HEK293 (cell line): ENCODE measurements around the gene TAF12.

Experiments used
- CTCF ChIA-PET: fragments of 350-600 bp; formaldehyde crosslinking; extraction: SDS; loops from one replicate; lab custom pipeline; 2021; ENCODE audit warnings: antibody characterized with exemption; lab: Yijun Ruan, JAX
- POLR2A ChIA-PET: fragments of 300-600 bp; formaldehyde crosslinking; extraction: SDS; loops from one replicate; lab custom pipeline; 2020; ENCODE audit warnings: antibody characterized with exemption, inconsistent platforms; lab: Yijun Ruan, JAX
- H3K27ac ChIP-seq: fragments of 200-500 bp; sonication (Bioruptor generic); 2 replicates; pipeline ENCODE4 v1.5.1; 2014; ENCODE audit warnings: low read depth, low read length, control low read depth, inconsistent platforms; ENCODE audit errors: extremely low read depth
- H3K36me3 ChIP-seq, 2 experiments: fragments of 200-500 bp in 1 of 2; sonication (Bioruptor generic) in 1 of 2; 1 replicate in 1 of 2; 2 replicates in 1 of 2; pipeline ENCODE4 v1.5.1; 2014 to 2017; ENCODE audit warnings: inconsistent platforms in 2 of 2, low read length in 2 of 2; ENCODE audit not compliant: control insufficient read depth in 2 of 2, insufficient read depth in 1 of 2
- H3K4me1 ChIP-seq: fragments of 200-500 bp; sonication (Bioruptor generic); 2 replicates; pipeline ENCODE4 v1.5.1; 2014; ENCODE audit warnings: mild to moderate bottlenecking, low read length, inconsistent platforms; ENCODE audit not compliant: control insufficient read depth, insufficient read depth
- H3K4me3 ChIP-seq: 2 replicates; pipeline ENCODE4 v1.5.1; 2011; ENCODE audit warnings: low read depth, mild to moderate bottlenecking, control low read depth, low read length, moderate library complexity
- H3K9me3 ChIP-seq: fragments of 200-500 bp; sonication (Bioruptor generic); 2 replicates; pipeline ENCODE4 v1.5.1; 2014; ENCODE audit warnings: low read depth, low read length, inconsistent platforms; ENCODE audit not compliant: control insufficient read depth, insufficient read depth
- SCRT1 ChIP-seq: fragments of 450-650 bp; formaldehyde crosslinking; IDR thresholded peaks from 2 replicates; pipeline ENCODE4 v1.5.1; 2016; ENCODE audit warnings: missing biosample characterization, missing genetic modification characterization, borderline replicate concordance
- TRIM28 ChIP-seq: IDR thresholded peaks from 2 replicates; pipeline ENCODE4 v1.6.1; 2011; ENCODE audit warnings: low read length, control low read depth, borderline replicate concordance
- ZBTB48 ChIP-seq: fragments of 450-650 bp; formaldehyde crosslinking; IDR thresholded peaks from 2 replicates; pipeline ENCODE4 v1.5.1; 2016; ENCODE audit warnings: missing biosample characterization, missing genetic modification characterization
- ZNF10 ChIP-seq: fragments of 450-650 bp; formaldehyde crosslinking; IDR thresholded peaks from 2 replicates; pipeline ENCODE4 v1.5.1; 2017; ENCODE audit warnings: missing biosample characterization, missing genetic modification characterization
- ZNF366 ChIP-seq: fragments of 450-650 bp; formaldehyde crosslinking; conservative IDR thresholded peaks from 2 replicates; pipeline ENCODE4 v1.5.1; 2016; ENCODE audit warnings: missing biosample characterization, missing genetic modification characterization
- ZNF449 ChIP-seq: fragments of 450-650 bp; formaldehyde crosslinking; IDR thresholded peaks from 2 replicates; pipeline ENCODE4 v1.5.1; 2017; ENCODE audit warnings: missing biosample characterization, mild to moderate bottlenecking, missing genetic modification characterization, moderate library complexity
- ZNF558 ChIP-seq: fragments of 450-650 bp; formaldehyde crosslinking; IDR thresholded peaks from 2 replicates; pipeline ENCODE4 v1.5.1; 2016; ENCODE audit warnings: missing biosample characterization, missing genetic modification characterization
- ZNF600 ChIP-seq: fragments of 450-650 bp; formaldehyde crosslinking; IDR thresholded peaks from 2 replicates; pipeline ENCODE4 v1.5.1; 2016; ENCODE audit warnings: missing biosample characterization, missing genetic modification characterization
- ZNF639 ChIP-seq: fragments of 450-650 bp; formaldehyde crosslinking; IDR thresholded peaks from 2 replicates; pipeline ENCODE4 v1.5.1; 2016; ENCODE audit warnings: missing biosample characterization, missing genetic modification characterization
- ZNF768 ChIP-seq: fragments of 450-650 bp; formaldehyde crosslinking; IDR thresholded peaks from 2 replicates; pipeline ENCODE4 v1.5.1; 2018; ENCODE audit warnings: missing biosample characterization, mild to moderate bottlenecking, missing genetic modification characterization
- ZXDB ChIP-seq: fragments of 450-650 bp; formaldehyde crosslinking; IDR thresholded peaks from 2 replicates; pipeline ENCODE4 v1.5.1; 2016; ENCODE audit warnings: missing biosample characterization, missing genetic modification characterization
- TF ChIP-seq, protein P1 (sequence below): fragments of 450-650 bp; formaldehyde crosslinking; IDR thresholded peaks from 2 replicates; pipeline ENCODE4 v1.5.1; 2016; ENCODE audit warnings: missing biosample characterization, missing genetic modification characterization
- TF ChIP-seq, protein P2 (sequence below): fragments of 450-650 bp; formaldehyde crosslinking; IDR thresholded peaks from 2 replicates; pipeline ENCODE4 v1.5.1; 2016; ENCODE audit warnings: missing biosample characterization, missing genetic modification characterization, borderline replicate concordance

The TAF12 gene

DNA sequence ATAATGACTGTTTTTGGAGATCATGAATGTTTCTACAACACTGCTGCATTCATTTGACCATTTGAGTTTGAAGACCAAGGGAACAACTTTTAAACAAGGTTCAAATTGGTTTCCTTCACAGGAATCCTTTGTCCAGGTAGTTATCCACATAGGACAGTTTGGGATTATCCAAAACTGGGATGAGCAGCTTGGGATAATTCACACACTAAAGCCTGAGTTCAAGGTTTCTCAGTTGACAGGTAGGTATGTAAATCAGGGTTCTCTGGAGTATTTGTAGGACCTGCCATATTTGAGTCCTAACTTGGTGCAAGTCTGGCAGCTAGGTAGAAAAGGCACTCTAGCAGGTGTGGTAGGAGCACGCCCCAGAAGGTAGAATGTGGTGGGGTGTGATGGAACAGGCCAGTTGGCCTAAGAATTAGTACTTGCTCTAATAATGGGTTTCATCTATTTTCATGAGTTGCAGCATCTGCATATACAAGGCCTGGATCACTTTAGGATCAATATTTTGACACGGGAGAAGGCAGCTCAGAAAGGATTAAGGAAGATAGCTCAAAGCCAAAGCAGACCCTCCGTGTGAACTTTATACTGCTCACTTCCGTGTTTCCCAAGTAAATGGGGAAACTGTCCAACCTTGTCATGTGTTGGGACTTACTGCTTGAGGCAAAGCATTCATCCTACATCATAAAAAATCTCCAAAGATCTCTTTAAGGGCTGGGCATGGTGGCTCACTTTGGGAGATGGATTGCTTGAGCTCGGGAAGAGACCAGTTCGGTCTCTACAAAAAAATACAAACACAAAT lies 64.9 kb downstream of the TAF12 start (continued):
- TF ChIP-seq ZNF449: no peak
- TF ChIP-seq ZNF768: no peak
- peak; percentile 14; the same call in 1 of the 2 replicates for TF ChIP-seq ZNF10
- no peak for TF ChIP-seq ZXDB (tag by site-specific recombination)
- no peak for TF ChIP-seq TRIM28
- TF ChIP-seq ZNF366 (tag by site-specific recombination): no peak
- TF ChIP-seq, protein P1, sequence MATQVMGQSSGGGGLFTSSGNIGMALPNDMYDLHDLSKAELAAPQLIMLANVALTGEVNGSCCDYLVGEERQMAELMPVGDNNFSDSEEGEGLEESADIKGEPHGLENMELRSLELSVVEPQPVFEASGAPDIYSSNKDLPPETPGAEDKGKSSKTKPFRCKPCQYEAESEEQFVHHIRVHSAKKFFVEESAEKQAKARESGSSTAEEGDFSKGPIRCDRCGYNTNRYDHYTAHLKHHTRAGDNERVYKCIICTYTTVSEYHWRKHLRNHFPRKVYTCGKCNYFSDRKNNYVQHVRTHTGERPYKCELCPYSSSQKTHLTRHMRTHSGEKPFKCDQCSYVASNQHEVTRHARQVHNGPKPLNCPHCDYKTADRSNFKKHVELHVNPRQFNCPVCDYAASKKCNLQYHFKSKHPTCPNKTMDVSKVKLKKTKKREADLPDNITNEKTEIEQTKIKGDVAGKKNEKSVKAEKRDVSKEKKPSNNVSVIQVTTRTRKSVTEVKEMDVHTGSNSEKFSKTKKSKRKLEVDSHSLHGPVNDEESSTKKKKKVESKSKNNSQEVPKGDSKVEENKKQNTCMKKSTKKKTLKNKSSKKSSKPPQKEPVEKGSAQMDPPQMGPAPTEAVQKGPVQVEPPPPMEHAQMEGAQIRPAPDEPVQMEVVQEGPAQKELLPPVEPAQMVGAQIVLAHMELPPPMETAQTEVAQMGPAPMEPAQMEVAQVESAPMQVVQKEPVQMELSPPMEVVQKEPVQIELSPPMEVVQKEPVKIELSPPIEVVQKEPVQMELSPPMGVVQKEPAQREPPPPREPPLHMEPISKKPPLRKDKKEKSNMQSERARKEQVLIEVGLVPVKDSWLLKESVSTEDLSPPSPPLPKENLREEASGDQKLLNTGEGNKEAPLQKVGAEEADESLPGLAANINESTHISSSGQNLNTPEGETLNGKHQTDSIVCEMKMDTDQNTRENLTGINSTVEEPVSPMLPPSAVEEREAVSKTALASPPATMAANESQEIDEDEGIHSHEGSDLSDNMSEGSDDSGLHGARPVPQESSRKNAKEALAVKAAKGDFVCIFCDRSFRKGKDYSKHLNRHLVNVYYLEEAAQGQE: no peak
- no peak for TF ChIP-seq SCRT1 (tag by site-specific recombination)
- TF ChIP-seq ZNF639 (tag by site-specific recombination): no peak

DNA sequence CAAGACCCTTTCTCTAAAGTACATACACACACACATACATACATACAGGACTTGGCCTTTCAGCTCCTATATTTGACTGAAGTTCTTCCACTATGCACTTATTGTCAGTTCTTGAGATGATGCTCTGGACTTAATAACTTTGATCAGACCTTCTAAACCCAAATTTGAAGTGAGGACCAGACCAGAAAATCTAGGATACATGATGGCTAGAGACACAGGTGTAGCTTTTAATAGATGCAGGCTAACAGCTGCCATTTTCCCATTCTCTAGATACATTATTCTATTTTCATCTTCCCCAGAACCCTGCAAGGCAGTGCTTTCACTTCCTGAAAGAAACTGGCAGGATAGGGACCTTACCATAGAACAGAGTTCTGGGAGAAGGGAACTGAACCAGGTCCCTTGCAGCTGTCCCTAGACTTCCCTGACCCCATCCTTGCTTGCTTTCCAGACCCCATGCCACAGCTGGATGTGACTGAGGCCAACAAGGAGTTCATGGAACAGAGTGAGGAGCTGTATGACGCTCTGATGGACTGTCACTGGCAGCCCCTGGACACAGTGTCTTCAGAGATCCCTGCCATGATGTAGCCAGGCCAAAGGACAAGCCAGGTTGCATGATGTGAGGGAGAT lies 65.7 kb downstream of the TAF12 start:
- no peak overlapping the region for H3K27ac ChIP-seq
- no peak overlapping the region for H3K4me3 ChIP-seq
- ChIA-PET POLR2A (interaction anchor here (0.6 to 1.3 kb wide), 3 partner anchors 12 to 189 kb away, joined by 3 to 4 read pairs (median 3); no protein-coding TSS in a partner anchor), CTCF (no interaction called here)
- H3K36me3 ChIP-seq: peaks cover 33 to 63% of the 10 kb centered on the region in 2 experiments
- no peaks in the 10 kb centered on the region for H3K9me3 ChIP-seq
- no peaks in the 10 kb centered on the region; the same call in 1 of the 2 replicates for H3K4me1 ChIP-seq
- TF ChIP-seq, protein P2, sequence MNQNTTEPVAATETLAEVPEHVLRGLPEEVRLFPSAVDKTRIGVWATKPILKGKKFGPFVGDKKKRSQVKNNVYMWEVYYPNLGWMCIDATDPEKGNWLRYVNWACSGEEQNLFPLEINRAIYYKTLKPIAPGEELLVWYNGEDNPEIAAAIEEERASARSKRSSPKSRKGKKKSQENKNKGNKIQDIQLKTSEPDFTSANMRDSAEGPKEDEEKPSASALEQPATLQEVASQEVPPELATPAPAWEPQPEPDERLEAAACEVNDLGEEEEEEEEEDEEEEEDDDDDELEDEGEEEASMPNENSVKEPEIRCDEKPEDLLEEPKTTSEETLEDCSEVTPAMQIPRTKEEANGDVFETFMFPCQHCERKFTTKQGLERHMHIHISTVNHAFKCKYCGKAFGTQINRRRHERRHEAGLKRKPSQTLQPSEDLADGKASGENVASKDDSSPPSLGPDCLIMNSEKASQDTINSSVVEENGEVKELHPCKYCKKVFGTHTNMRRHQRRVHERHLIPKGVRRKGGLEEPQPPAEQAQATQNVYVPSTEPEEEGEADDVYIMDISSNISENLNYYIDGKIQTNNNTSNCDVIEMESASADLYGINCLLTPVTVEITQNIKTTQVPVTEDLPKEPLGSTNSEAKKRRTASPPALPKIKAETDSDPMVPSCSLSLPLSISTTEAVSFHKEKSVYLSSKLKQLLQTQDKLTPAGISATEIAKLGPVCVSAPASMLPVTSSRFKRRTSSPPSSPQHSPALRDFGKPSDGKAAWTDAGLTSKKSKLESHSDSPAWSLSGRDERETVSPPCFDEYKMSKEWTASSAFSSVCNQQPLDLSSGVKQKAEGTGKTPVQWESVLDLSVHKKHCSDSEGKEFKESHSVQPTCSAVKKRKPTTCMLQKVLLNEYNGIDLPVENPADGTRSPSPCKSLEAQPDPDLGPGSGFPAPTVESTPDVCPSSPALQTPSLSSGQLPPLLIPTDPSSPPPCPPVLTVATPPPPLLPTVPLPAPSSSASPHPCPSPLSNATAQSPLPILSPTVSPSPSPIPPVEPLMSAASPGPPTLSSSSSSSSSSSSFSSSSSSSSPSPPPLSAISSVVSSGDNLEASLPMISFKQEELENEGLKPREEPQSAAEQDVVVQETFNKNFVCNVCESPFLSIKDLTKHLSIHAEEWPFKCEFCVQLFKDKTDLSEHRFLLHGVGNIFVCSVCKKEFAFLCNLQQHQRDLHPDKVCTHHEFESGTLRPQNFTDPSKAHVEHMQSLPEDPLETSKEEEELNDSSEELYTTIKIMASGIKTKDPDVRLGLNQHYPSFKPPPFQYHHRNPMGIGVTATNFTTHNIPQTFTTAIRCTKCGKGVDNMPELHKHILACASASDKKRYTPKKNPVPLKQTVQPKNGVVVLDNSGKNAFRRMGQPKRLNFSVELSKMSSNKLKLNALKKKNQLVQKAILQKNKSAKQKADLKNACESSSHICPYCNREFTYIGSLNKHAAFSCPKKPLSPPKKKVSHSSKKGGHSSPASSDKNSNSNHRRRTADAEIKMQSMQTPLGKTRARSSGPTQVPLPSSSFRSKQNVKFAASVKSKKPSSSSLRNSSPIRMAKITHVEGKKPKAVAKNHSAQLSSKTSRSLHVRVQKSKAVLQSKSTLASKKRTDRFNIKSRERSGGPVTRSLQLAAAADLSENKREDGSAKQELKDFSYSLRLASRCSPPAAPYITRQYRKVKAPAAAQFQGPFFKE (tag by site-specific recombination): no peak
- no peak for TF ChIP-seq ZNF558 (tag by site-specific recombination)
- TF ChIP-seq ZNF600 (tag by site-specific recombination): peak; percentile 54; the same call in 1 of the 2 replicates
- TF ChIP-seq ZBTB48 (tag by site-specific recombination): peak; percentile 91
